Smooth muscle cell (in vitro differentiated cells): ENCODE measurements around the gene UBE2V1. TPM values are rescaled to one million over a fixed set of nuclear protein-coding genes. Genes with fewer than 3 reads are reported as not detected.

Source experiments
- DNase-seq: peaks from one replicate; lab custom pipeline; 2025; ENCODE audit not compliant: unreplicated experiment; lab: John Stamatoyannopoulos, UW
- H2AFZ ChIP-seq: fragments of 200-600 bp; sonication (generic); 2 replicates; pipeline ENCODE4 v1.6.0; 2016; ENCODE audit warnings: antibody characterized with exemption, low read depth, mild to moderate bottlenecking
- H3F3A ChIP-seq: fragments of 200-600 bp; sonication (generic); 2 replicates; pipeline ENCODE4 v1.6.0; 2017; ENCODE audit warnings: antibody characterized with exemption, low read depth
- H3K27ac ChIP-seq: fragments of 200-600 bp; sonication (generic); 2 replicates; pipeline ENCODE4 v1.5.1; 2016; ENCODE audit warnings: low read depth, mild to moderate bottlenecking
- H3K27me3 ChIP-seq: fragments of 200-600 bp; sonication (generic); 2 replicates; pipeline ENCODE4 v1.6.1; 2016; ENCODE audit warnings: low read depth, mild to moderate bottlenecking
- H3K36me3 ChIP-seq: fragments of 200-600 bp; sonication (generic); 2 replicates; pipeline ENCODE4 v1.5.1; 2016; ENCODE audit warnings: low read depth
- H3K4me1 ChIP-seq: fragments of 200-600 bp; sonication (generic); 2 replicates; pipeline ENCODE4 v1.5.1; 2016; ENCODE audit warnings: low read depth
- H3K4me2 ChIP-seq: fragments of 200-600 bp; sonication (generic); 2 replicates; pipeline ENCODE4 v1.6.0; 2016; ENCODE audit warnings: mild to moderate bottlenecking
- H3K4me3 ChIP-seq: fragments of 200-600 bp; sonication (generic); 2 replicates; pipeline ENCODE4 v1.5.1; 2016; ENCODE audit warnings: mild to moderate bottlenecking
- H3K79me2 ChIP-seq: fragments of 200-600 bp; sonication (generic); 2 replicates; pipeline ENCODE4 v1.6.0; 2016; ENCODE audit warnings: low read depth, mild to moderate bottlenecking
- H3K9ac ChIP-seq: fragments of 200-600 bp; sonication (generic); 2 replicates; pipeline ENCODE4 v1.6.0; 2016; ENCODE audit warnings: low read depth
- H3K9me3 ChIP-seq: fragments of 200-600 bp; sonication (generic); replicated peaks from 2 replicates; pipeline ENCODE4 v1.5.1; 2016; ENCODE audit warnings: low read depth
- H4K20me1 ChIP-seq: fragments of 200-600 bp; sonication (generic); 2 replicates; pipeline ENCODE4 v1.6.0; 2016; ENCODE audit warnings: low read depth
- WGBS: methylation state at CpG from one replicate; pipeline ENCODE4 v1.1.7; 2016; ENCODE audit warnings: low lambda C conversion rate; 5-methylcytosine and 5-hydroxymethylcytosine counted together
- polyA plus RNA-seq: library from polyadenylated mRNA; unstranded; fragments of >200 nt; fragmentation: Nextera tagmentation; extraction: Ambion mirVana; gene quantifications from 2 replicates; pipeline ENCODE4 v1.2.1, GENCODE V29; 2016
- total RNA-seq: library from RNA; depleted of rRNA; stranded (reverse); fragments of >200 nt; gene quantifications from 2 replicates; pipeline ENCODE4 v1.2.3, GENCODE V29; 2014
- TF ChIP-seq, protein P1 (sequence below): fragments of 200-600 bp; sonication (generic); IDR thresholded peaks from 2 replicates; pipeline ENCODE4 v1.5.1; 2017; ENCODE audit warnings: borderline replicate concordance, mild to moderate bottlenecking, antibody characterized with exemption; ENCODE audit not compliant: insufficient read depth, poor library complexity, severe bottlenecking

The UBE2V1 gene
- total and polyA plus RNA-seq, 2 experiments from 2014 or later: 94.8 to 128 TPM

DNA sequence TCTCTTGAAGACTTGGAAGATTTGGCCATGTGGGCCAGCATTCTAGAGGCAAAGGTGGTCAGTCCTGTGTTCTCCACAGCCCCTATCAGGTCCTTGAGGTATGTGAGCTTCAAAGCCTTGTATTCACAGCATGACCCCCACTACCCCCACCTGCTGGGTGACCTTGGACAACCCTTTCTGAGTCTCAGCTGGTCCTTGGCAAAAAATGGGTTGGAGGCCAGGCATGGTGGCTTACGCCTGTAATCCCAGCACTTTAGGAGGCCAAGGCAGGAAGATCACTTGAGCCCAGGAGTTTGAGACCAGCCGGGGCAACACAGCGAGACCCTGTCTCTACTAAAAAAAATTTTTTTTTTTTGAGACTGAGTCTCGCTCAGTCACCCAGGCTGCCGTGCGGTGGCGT, 42.6 kb downstream of the UBE2V1 start:
- H2AFZ ChIP-seq: no peak overlapping the region
- no peaks in the 10 kb centered on the region for H3F3A ChIP-seq
- H3K4me3 ChIP-seq: no peak overlapping the region
- no peaks in the 10 kb centered on the region for H3K27me3 ChIP-seq
- no peaks in the 10 kb centered on the region for H3K79me2 ChIP-seq
- WGBS: 98% methylated on average over 7 of the region's 7 CpGs
- H3K9me3 ChIP-seq: no peaks in the 10 kb centered on the region
- H4K20me1 ChIP-seq: no peaks in the 10 kb centered on the region
- TF ChIP-seq, protein P1, sequence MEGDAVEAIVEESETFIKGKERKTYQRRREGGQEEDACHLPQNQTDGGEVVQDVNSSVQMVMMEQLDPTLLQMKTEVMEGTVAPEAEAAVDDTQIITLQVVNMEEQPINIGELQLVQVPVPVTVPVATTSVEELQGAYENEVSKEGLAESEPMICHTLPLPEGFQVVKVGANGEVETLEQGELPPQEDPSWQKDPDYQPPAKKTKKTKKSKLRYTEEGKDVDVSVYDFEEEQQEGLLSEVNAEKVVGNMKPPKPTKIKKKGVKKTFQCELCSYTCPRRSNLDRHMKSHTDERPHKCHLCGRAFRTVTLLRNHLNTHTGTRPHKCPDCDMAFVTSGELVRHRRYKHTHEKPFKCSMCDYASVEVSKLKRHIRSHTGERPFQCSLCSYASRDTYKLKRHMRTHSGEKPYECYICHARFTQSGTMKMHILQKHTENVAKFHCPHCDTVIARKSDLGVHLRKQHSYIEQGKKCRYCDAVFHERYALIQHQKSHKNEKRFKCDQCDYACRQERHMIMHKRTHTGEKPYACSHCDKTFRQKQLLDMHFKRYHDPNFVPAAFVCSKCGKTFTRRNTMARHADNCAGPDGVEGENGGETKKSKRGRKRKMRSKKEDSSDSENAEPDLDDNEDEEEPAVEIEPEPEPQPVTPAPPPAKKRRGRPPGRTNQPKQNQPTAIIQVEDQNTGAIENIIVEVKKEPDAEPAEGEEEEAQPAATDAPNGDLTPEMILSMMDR: no peak
- H3K27ac ChIP-seq: no peak overlapping the region
- H3K4me1 ChIP-seq: peaks cover 4% of the 10 kb centered on the region
- no peaks in the 10 kb centered on the region for H3K36me3 ChIP-seq
- H3K4me2 ChIP-seq: no peak overlapping the region
- no peak overlapping the region for H3K9ac ChIP-seq
- DNase-seq: no peak

DNA sequence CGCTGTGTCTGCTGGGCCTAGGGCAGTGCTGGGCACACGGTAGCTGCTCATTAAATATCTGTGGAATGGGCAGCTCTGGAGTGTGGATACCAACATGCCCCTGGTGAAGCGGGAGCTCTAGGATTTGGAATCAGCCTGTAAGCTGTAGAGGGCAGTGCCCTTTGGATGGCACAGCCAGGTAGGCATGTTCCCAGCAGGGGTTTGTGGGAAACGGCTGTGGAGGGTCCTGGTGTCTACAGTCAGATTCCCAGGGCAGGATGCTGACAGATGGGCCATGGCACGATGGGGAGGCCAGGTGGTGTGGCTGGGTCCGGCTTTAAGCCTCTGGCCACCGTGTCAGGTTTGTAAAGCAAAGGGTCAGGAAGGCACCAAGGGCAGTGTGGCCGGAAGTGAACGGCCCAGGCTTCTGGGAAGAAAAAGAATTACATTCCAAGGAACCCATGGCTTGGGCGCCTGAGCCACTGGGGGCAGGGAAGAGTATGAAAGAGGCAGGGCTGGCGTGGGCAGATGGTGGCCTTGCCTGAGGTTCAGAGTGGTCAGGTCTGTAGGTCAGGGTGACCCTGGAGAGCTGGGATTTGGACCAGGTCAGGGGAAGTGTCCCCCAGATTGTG, 44.8 kb downstream of the UBE2V1 start:
- Histone ChIP-seq H3K4me1 (no peaks in the 10 kb centered on the region), H2AFZ (no peak overlapping the region), H3K27me3 (no peaks in the 10 kb centered on the region), H3K79me2 (no peaks in the 10 kb centered on the region), H3K27ac (no peak overlapping the region), H3F3A (no peaks in the 10 kb centered on the region), H3K9ac (no peak overlapping the region), H3K4me2 (no peak overlapping the region), H3K4me3 (no peak overlapping the region), H3K36me3 (no peaks in the 10 kb centered on the region), H4K20me1 (no peaks in the 10 kb centered on the region), H3K9me3 (no peaks in the 10 kb centered on the region)
- TF ChIP-seq, protein P1: no peak
- WGBS: 78% methylated on average over 11 of the region's 11 CpGs
- DNase-seq: no peak

DNA sequence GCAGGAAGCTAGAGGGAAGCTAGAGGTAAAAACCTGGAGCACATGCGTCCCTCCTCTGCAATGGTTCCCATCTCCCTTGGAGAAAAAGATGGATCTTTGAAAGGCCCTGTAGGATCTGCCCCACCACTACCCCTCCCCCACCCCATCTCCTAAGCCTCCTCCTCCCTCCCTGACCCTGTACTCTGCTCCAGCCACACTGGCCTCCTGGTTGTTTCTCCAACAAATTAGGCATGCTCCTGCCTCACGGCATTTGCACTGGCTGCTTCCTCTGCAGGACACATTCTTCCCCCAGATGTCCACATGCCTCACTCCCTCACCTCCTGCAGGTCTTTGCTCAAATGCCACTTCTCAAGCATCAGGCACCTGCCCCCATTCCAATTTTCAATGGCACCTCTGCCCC, 45.5 kb downstream of the UBE2V1 start:
- Histone ChIP-seq H3K4me2 (no peak overlapping the region), H3K4me1 (no peaks in the 10 kb centered on the region), H3K36me3 (no peaks in the 10 kb centered on the region), H3F3A (no peaks in the 10 kb centered on the region), H3K9ac (no peak overlapping the region), H3K27ac (no peak overlapping the region), H3K79me2 (no peaks in the 10 kb centered on the region), H4K20me1 (no peaks in the 10 kb centered on the region), H3K9me3 (no peaks in the 10 kb centered on the region), H3K4me3 (no peak overlapping the region), H3K27me3 (no peaks in the 10 kb centered on the region), H2AFZ (no peak overlapping the region)
- 65% methylated on average over 2 of the region's 2 CpGs for WGBS
- TF ChIP-seq, protein P1: no peak
- DNase-seq: no peak

DNA sequence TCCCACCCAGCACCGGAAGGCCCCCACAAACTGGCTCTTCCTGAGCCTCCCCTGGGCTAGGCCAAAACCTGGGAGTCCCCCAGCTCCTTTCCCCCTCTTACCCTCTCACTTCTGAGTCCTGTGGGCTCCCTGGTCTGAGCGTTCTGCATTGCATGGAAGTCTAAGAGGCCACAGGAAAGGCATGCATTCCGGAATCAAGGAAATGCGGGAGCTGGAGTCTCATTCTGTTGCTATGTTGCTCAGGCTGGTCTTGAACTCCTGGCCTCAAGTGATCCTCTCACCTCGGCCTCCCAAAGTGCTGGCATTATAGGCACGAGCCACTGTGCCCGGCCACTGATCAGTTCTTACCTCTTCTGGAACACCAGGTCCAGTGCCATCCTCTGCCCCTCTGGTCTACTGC, 45.9 kb downstream of the UBE2V1 start:
- TF ChIP-seq, protein P1: no peak
- H3K4me1 ChIP-seq: no peaks in the 10 kb centered on the region
- H3K4me3 ChIP-seq: no peak overlapping the region
- no peaks in the 10 kb centered on the region for H3K9me3 ChIP-seq
- H3K36me3 ChIP-seq: no peaks in the 10 kb centered on the region
- DNase-seq: no peak
- WGBS: 81% methylated on average over 7 of the region's 7 CpGs
- no peak overlapping the region for H3K9ac ChIP-seq
- H3K79me2 ChIP-seq: no peaks in the 10 kb centered on the region
- H3K27ac ChIP-seq: no peak overlapping the region
- no peaks in the 10 kb centered on the region for H4K20me1 ChIP-seq
- H3F3A ChIP-seq: no peaks in the 10 kb centered on the region
- no peak overlapping the region for H3K4me2 ChIP-seq
- H2AFZ ChIP-seq: no peak overlapping the region
- H3K27me3 ChIP-seq: no peaks in the 10 kb centered on the region
